ENCODE measurements around the gene NUP98. TPM values are rescaled to one million over a fixed set of nuclear protein-coding genes. Genes with fewer than 3 reads are reported as not detected.

Gene NUP98
- polyA plus RNA-seq, 3 donors = 19.6 to 76.2 (median 28.5) TPM

DNA sequence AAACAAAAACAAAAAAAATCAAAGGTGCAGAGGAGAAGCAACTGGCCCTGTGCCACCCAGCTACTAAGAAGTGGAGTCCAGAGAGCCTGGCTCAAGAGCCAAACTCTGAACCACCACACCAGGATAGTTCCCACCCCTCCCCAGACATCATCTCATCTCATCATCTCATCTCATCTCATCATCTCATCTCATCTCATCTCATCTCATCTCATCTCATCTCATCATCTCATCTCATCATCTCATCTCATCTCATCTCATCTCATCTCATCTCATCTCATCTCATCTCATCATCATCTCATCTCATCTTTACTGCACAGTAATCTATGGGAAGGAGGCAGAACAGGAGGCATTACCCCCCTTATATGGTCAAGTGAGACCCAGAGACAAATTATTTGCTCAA, 134.5 kb downstream of the NUP98 start:
- TF ChIP-seq, protein P1, sequence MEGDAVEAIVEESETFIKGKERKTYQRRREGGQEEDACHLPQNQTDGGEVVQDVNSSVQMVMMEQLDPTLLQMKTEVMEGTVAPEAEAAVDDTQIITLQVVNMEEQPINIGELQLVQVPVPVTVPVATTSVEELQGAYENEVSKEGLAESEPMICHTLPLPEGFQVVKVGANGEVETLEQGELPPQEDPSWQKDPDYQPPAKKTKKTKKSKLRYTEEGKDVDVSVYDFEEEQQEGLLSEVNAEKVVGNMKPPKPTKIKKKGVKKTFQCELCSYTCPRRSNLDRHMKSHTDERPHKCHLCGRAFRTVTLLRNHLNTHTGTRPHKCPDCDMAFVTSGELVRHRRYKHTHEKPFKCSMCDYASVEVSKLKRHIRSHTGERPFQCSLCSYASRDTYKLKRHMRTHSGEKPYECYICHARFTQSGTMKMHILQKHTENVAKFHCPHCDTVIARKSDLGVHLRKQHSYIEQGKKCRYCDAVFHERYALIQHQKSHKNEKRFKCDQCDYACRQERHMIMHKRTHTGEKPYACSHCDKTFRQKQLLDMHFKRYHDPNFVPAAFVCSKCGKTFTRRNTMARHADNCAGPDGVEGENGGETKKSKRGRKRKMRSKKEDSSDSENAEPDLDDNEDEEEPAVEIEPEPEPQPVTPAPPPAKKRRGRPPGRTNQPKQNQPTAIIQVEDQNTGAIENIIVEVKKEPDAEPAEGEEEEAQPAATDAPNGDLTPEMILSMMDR (IDR thresholded peaks at IDR 0.05) = no peak
- peak overlapping the region in 2 of 7 donors; percentile 17 to 38 for H3K27ac Mint-ChIP-seq
- H4K20me1 ChIP-seq (ENCODE audit: insufficient read depth, low read length) = no peaks in the 10 kb centered on the region
- intact Hi-C loops (cut with micrococcal nuclease) = no loop called here
- peaks cover 0 to 7% (median 4%) of the 10 kb centered on the region in 3 donors for H3K27me3 Mint-ChIP-seq (ENCODE audit: low read depth in 3 of 3)
- H3K27me3 ChIP-seq (ENCODE audit: control insufficient read depth in 2 of 2, insufficient read depth in 2 of 2, low read length in 2 of 2) = no peaks in the 10 kb centered on the region
- peaks cover 0 to 7% of the 10 kb centered on the region in 2 donors for H3K4me1 ChIP-seq (ENCODE audit: control insufficient read depth in 1 of 2, insufficient read depth in 2 of 2, low read length in 2 of 2)
- no peak overlapping the region for H3K4me2 ChIP-seq (replicated peaks; ENCODE audit: extremely low read depth, low read length, poor library complexity, severe bottlenecking)
- no peak overlapping the region for H3K9ac ChIP-seq (ENCODE audit: insufficient read depth, low read length, poor library complexity, severe bottlenecking)
- H3K4me1 Mint-ChIP-seq = peaks cover 6% of the 10 kb centered on the region
- no peaks in the 10 kb centered on the region for H3K9me3 ChIP-seq (replicated peaks in 1 of 2; ENCODE audit: control insufficient read depth in 1 of 2, insufficient read depth in 1 of 2, low read length in 2 of 2)
- DNase-seq = no peak
- peaks cover 32 to 38% of the 10 kb centered on the region in 2 donors for H3K36me3 Mint-ChIP-seq
- H3K4me3 Mint-ChIP-seq = no peak overlapping the region
- H3K27ac ChIP-seq (ENCODE audit: low read depth in 1 of 2, low read length in 2 of 2) = no peak overlapping the region
- peaks cover 24 to 41% of the 10 kb centered on the region in 2 donors for H3K36me3 ChIP-seq (replicated peaks in 1 of 2; ENCODE audit: control insufficient read depth in 1 of 2, insufficient read depth in 2 of 2, low read length in 2 of 2)
- H3K4me3 ChIP-seq (replicated peaks in 1 of 3; ENCODE audit: low read depth in 2 of 3, low read length in 3 of 3) = no peak overlapping the region
- no peaks in the 10 kb centered on the region for H3K79me2 ChIP-seq (ENCODE audit: insufficient read depth, low read length)
- no peak overlapping the region for H2AFZ ChIP-seq (ENCODE audit: insufficient read depth, low read depth, low read length, poor library complexity, severe bottlenecking)
- H3K9me3 Mint-ChIP-seq = no peaks in the 10 kb centered on the region

GRCh38 chr11:3660960-3661359, 136.4 kb downstream of the NUP98 start:
- H3K4me2 ChIP-seq (replicated peaks; ENCODE audit: extremely low read depth, low read length, poor library complexity, severe bottlenecking) = no peak overlapping the region
- no peak for DNase-seq
- H3K9ac ChIP-seq (ENCODE audit: insufficient read depth, low read length, poor library complexity, severe bottlenecking) = no peak overlapping the region
- no peak overlapping the region for H3K27ac ChIP-seq (ENCODE audit: low read depth in 1 of 2, low read length in 2 of 2)
- H3K36me3 ChIP-seq (replicated peaks in 1 of 2; ENCODE audit: control insufficient read depth in 1 of 2, insufficient read depth in 2 of 2, low read length in 2 of 2) = peaks cover 15 to 22% of the 10 kb centered on the region in 2 donors
- Mint-ChIP-seq H3K4me3 (no peak overlapping the region), H3K4me1 (peaks cover 5% of the 10 kb centered on the region), H3K36me3 (peaks cover 22 to 23% of the 10 kb centered on the region in 2 donors), H3K27ac (no peak overlapping the region), H3K9me3 (no peaks in the 10 kb centered on the region), H3K27me3 (ENCODE audit: low read depth in 3 of 3) (peaks cover 4 to 12% (median 7%) of the 10 kb centered on the region in 3 donors)
- H3K4me3 ChIP-seq (replicated peaks in 1 of 3; ENCODE audit: low read depth in 2 of 3, low read length in 3 of 3) = no peak overlapping the region
- peaks cover 0 to 5% of the 10 kb centered on the region in 2 donors for H3K4me1 ChIP-seq (ENCODE audit: control insufficient read depth in 1 of 2, insufficient read depth in 2 of 2, low read length in 2 of 2)
- no peaks in the 10 kb centered on the region for H4K20me1 ChIP-seq (ENCODE audit: insufficient read depth, low read length)
- H3K9me3 ChIP-seq (replicated peaks in 1 of 2; ENCODE audit: control insufficient read depth in 1 of 2, insufficient read depth in 1 of 2, low read length in 2 of 2) = no peaks in the 10 kb centered on the region
- H2AFZ ChIP-seq (ENCODE audit: insufficient read depth, low read depth, low read length, poor library complexity, severe bottlenecking) = no peak overlapping the region
- WGBS (ENCODE audit: insufficient coverage) = 83% methylated on average over 1 of the region's 2 CpGs
- intact Hi-C loops (cut with micrococcal nuclease) = no loop called here
- no peaks in the 10 kb centered on the region for H3K79me2 ChIP-seq (ENCODE audit: insufficient read depth, low read length)
- no peaks in the 10 kb centered on the region for H3K27me3 ChIP-seq (ENCODE audit: control insufficient read depth in 2 of 2, insufficient read depth in 2 of 2, low read length in 2 of 2)
- TF ChIP-seq, protein P1 (IDR thresholded peaks at IDR 0.05) = no peak

Measured in CD14-positive monocyte (primary cell).